SU-DHL-6 (cell line): ENCODE data around the gene TFEB.

Experiments
- EZH2phosphoT487 ChIP-seq: fragments of 200-600 bp; sonication (generic), shearing (Covaris generic); conservative IDR thresholded peaks from 2 replicates; pipeline ENCODE4 v1.6.1; 2018; ENCODE audit warnings: mild to moderate bottlenecking, antibody characterized with exemption, low read length, moderate library complexity, mixed read lengths
- TF ChIP-seq, protein P1 (sequence below): fragments of 200-600 bp; sonication (generic); IDR thresholded peaks from one replicate; pipeline ENCODE4 v1.5.1; 2017; ENCODE audit warnings: antibody characterized with exemption, mild to moderate bottlenecking, low read length, moderate library complexity; ENCODE audit not compliant: insufficient read depth, poor library complexity, severe bottlenecking

DNA sequence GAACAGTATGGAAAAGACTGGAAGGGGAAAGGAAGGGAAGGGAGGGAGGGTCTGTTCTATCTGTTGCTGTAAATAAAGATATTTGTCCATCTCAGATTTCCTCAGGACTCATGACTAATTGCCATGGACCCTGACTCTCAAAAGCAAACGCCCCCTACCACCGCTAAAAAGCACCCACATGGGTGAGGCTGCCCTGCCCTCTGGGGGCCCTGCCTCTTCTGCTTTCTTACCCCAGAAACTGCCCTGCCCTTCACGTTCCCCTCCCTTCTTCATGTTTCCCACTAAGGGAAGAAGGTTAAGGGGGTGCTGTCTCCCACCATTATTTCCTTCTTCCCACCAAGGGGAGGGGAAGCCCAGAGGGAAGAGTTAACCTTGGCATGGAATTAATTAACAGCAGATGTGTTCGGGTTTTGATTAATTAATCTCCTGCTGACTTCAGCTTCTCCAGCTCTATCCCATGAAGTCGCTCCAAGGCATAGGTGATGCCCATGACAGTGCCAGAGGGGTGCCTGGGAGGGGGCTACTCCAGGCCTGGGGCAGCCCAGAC, 81.2 kb downstream of the TFEB start:
- TF ChIP-seq, protein P1, sequence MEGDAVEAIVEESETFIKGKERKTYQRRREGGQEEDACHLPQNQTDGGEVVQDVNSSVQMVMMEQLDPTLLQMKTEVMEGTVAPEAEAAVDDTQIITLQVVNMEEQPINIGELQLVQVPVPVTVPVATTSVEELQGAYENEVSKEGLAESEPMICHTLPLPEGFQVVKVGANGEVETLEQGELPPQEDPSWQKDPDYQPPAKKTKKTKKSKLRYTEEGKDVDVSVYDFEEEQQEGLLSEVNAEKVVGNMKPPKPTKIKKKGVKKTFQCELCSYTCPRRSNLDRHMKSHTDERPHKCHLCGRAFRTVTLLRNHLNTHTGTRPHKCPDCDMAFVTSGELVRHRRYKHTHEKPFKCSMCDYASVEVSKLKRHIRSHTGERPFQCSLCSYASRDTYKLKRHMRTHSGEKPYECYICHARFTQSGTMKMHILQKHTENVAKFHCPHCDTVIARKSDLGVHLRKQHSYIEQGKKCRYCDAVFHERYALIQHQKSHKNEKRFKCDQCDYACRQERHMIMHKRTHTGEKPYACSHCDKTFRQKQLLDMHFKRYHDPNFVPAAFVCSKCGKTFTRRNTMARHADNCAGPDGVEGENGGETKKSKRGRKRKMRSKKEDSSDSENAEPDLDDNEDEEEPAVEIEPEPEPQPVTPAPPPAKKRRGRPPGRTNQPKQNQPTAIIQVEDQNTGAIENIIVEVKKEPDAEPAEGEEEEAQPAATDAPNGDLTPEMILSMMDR, result peak; percentile 15
- no peak for TF ChIP-seq EZH2phosphoT487
